MM.1S (cell line): ENCODE data around the gene RB1.
A peak's percentile ranks its signal among the peaks of the same experiment; 100 is the strongest.

Source experiments
- DNase-seq: peaks from one replicate; pipeline ENCODE4 v3.0.0-alpha.2; 2015
- H2AFZ ChIP-seq: fragments of 300-600 bp; sonication (generic); 2 replicates; pipeline ENCODE4 v1.6.0; 2016; ENCODE audit warnings: antibody characterized with exemption, low read length
- H3F3A ChIP-seq: fragments of 300-600 bp; sonication (generic); 2 replicates; pipeline ENCODE4 v1.6.1; 2016; ENCODE audit warnings: mild to moderate bottlenecking, antibody characterized with exemption, low read length, moderate library complexity, mixed read lengths; ENCODE audit not compliant: insufficient read depth
- H3K27ac ChIP-seq: fragments of 300-600 bp; sonication (generic); 2 replicates; pipeline ENCODE4 v1.5.1; 2016; ENCODE audit warnings: mild to moderate bottlenecking, low read length
- H3K27me3 ChIP-seq: fragments of 300-600 bp; sonication (generic); replicated peaks from 2 replicates; pipeline ENCODE4 v1.6.0; 2016; ENCODE audit warnings: low read length; ENCODE audit not compliant: insufficient read depth
- H3K36me3 ChIP-seq: fragments of 300-600 bp; sonication (generic); replicated peaks from 2 replicates; pipeline ENCODE4 v1.6.1; 2016; ENCODE audit warnings: mild to moderate bottlenecking, low read length, mixed read lengths; ENCODE audit not compliant: insufficient read depth
- H3K4me1 ChIP-seq: fragments of 300-600 bp; sonication (generic); 2 replicates; pipeline ENCODE4 v1.6.1; 2016; ENCODE audit warnings: low read length, mixed read lengths
- H3K4me2 ChIP-seq: fragments of 300-600 bp; sonication (generic); 2 replicates; pipeline ENCODE4 v1.6.0; 2016; ENCODE audit warnings: low read depth, low read length
- H3K4me3 ChIP-seq: fragments of 300-600 bp; sonication (generic); 2 replicates; pipeline ENCODE4 v1.5.1; 2016; ENCODE audit warnings: low read length, mixed read lengths
- H3K79me2 ChIP-seq: fragments of 300-600 bp; sonication (generic); 2 replicates; pipeline ENCODE4 v1.6.1; 2016; ENCODE audit warnings: mixed run types, low read length, mixed read lengths
- H3K9ac ChIP-seq: fragments of 300-600 bp; sonication (generic); 2 replicates; pipeline ENCODE4 v1.6.1; 2016; ENCODE audit warnings: low read length, mixed read lengths
- H3K9me2 ChIP-seq: fragments of 300-600 bp; sonication (generic); replicated peaks from 2 replicates; pipeline ENCODE4 v1.6.1; 2016; ENCODE audit warnings: mild to moderate bottlenecking, low read length, mixed read lengths; ENCODE audit not compliant: insufficient read depth
- H3K9me3 ChIP-seq: fragments of 300-600 bp; sonication (generic); replicated peaks from 2 replicates; pipeline ENCODE4 v1.6.1; 2016; ENCODE audit warnings: mild to moderate bottlenecking, low read length, mixed read lengths; ENCODE audit not compliant: insufficient read depth
- H4K20me1 ChIP-seq: fragments of 300-600 bp; sonication (generic); 2 replicates; pipeline ENCODE4 v1.6.1; 2016; ENCODE audit warnings: mild to moderate bottlenecking, low read length, moderate library complexity, mixed read lengths; ENCODE audit not compliant: insufficient read depth
- CTCF ChIP-seq: fragments of 300-600 bp; sonication (generic); IDR thresholded peaks from 2 replicates; pipeline ENCODE4 v1.5.1; 2016; ENCODE audit warnings: antibody characterized with exemption, low read length, mixed read lengths
- EZH2 ChIP-seq: fragments of 300-600 bp; sonication (generic); optimal IDR thresholded peaks from 2 replicates; pipeline ENCODE3; 2017; ENCODE audit warnings: low read depth, mild to moderate bottlenecking, antibody characterized with exemption, low read length, mixed read lengths
- EZH2phosphoT487 ChIP-seq: fragments of 300-600 bp; sonication (generic); IDR thresholded peaks from 2 replicates; pipeline ENCODE4 v1.6.1; 2018; ENCODE audit warnings: antibody characterized with exemption, low read length

RB1 gene

GRCh38 chr13:48297131-48297786 lies 6.3 kb upstream of the RB1 start:
- H3K27me3 ChIP-seq: no peaks in the 10 kb centered on the region
- no peaks in the 10 kb centered on the region for H3K4me1 ChIP-seq
- H2AFZ ChIP-seq: no peak overlapping the region
- H3K36me3 ChIP-seq: no peaks in the 10 kb centered on the region
- H3F3A ChIP-seq: no peaks in the 10 kb centered on the region
- H3K27ac ChIP-seq: no peak overlapping the region
- no peak overlapping the region for H3K9ac ChIP-seq
- H3K79me2 ChIP-seq: no peaks in the 10 kb centered on the region
- no peaks in the 10 kb centered on the region for H3K9me2 ChIP-seq
- DNase-seq: no peak
- no peak overlapping the region for H3K4me2 ChIP-seq
- H3K4me3 ChIP-seq: no peak overlapping the region
- TF ChIP-seq EZH2 (no peak), EZH2phosphoT487 (no peak), CTCF (no peak)
- no peaks in the 10 kb centered on the region for H3K9me3 ChIP-seq
- no peaks in the 10 kb centered on the region for H4K20me1 ChIP-seq

GRCh38 chr13:48299591-48299990 lies 4.0 kb upstream of the RB1 start:
- H3K9ac ChIP-seq: no peak overlapping the region
- H4K20me1 ChIP-seq: no peaks in the 10 kb centered on the region
- H3K27me3 ChIP-seq: no peaks in the 10 kb centered on the region
- TF ChIP-seq EZH2 (no peak), CTCF (no peak), EZH2phosphoT487 (no peak)
- H3K79me2 ChIP-seq: no peaks in the 10 kb centered on the region
- no peak overlapping the region for H3K4me3 ChIP-seq
- H3K4me1 ChIP-seq: no peaks in the 10 kb centered on the region
- no peaks in the 10 kb centered on the region for H3K9me2 ChIP-seq
- H3K4me2 ChIP-seq: no peak overlapping the region
- H2AFZ ChIP-seq: no peak overlapping the region
- H3K9me3 ChIP-seq: no peaks in the 10 kb centered on the region
- peaks cover 8% of the 10 kb centered on the region; the same call in 1 of the 2 replicates for H3F3A ChIP-seq
- no peaks in the 10 kb centered on the region for H3K36me3 ChIP-seq
- no peak overlapping the region for H3K27ac ChIP-seq
- no peak for DNase-seq

- Histone ChIP-seq H3K27me3 (no peaks in the 10 kb centered on the region), H3F3A (peaks cover 8% of the 10 kb centered on the region; the same call in 1 of the 2 replicates), H3K4me1 (0 out of 2 replicates have a peak, but pooled peaks cover 2% of the 10 kb centered on the region), H4K20me1 (no peaks in the 10 kb centered on the region), H3K9me2 (no peaks in the 10 kb centered on the region), H3K9me3 (no peaks in the 10 kb centered on the region), H3K9ac (peak overlapping the region; percentile 97), H3K36me3 (no peaks in the 10 kb centered on the region), H3K79me2 (peaks cover 18% of the 10 kb centered on the region), H2AFZ (peak overlapping the region; percentile 78), H3K4me3 (peak overlapping the region; percentile 85), H3K27ac (peak overlapping the region; percentile 83), H3K4me2 (peak overlapping the region; percentile 52)
- no peak for TF ChIP-seq CTCF
- no peak for TF ChIP-seq EZH2
- no peak for TF ChIP-seq EZH2phosphoT487
- DNase-seq: peak; percentile 12
Measured at GRCh38 chr13:48302871-48303358, 636 bp upstream of the RB1 start.
